ENCODE results near the gene CD226.
"Not testable (repeated sequence)": the region's sequence is repeated elsewhere in the genome, so short reads cannot be mapped to it uniquely, and the experiment has no call there.

The CD226 gene

DNA sequence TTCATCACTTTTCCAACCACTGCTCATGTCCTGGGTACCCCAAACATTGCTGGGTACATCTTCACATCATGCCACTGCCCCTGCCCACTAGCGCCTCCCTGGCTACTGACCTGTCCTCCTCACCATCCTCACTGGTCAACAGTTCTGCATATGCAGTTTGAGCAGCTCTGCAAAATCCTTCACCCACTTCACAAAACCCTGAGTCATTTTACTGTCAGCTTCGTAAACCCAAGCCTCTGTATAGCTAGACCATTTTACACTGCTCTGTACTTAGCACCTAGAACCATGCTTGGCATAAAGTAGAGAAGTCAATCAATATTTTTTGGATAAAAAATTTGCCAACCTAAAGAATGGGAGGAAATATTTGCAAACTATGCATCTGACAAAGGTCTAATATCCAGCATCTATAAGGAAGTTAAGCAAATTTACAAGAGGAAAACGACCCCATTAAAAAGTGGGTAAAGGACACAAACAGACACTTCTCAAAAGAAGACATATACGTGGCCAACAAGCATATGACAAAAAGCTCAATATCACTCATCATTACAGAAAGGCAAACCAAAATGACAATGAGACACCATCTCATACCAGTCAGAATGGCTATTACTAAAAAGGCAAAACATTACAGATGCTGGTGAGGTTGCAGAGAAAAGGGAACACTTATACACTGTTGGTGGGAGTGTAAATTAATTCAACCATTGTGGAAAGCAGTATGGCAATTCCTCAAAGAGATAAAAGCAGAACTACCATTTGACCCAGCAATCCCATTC lies 48.3 kb downstream of the CD226 start:
- DNase-seq, result not testable (repeated sequence)

DNA sequence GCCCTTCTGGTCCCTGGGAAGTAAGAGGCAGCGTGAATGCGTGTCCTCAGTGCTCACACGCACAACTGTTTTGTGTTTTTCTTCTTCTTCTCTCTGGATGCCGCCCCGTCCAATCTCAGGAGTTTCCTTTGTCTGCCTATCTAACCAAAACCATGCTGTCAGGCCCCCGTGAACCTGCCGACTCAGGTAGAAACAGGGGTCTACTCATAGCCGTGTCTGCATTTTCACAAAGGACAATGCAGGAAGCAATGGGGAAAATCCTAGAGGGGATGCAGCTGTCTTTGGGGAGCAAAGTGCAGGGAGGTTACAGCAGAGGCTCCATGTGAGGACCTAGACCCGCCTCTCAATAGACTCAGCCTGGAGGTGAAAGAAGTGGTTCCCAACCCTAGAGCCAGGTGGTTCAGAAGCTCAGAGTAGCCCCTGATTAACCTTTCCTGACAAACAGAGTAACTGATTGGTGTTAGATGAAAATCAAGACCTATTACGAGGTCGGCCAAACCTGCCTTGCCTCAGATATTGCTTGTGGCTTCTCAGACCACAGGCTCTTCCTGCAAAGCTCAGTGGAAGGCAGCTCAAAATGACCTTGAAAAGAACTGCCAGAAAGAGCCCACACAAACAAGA lies 49.3 kb downstream of the CD226 start:
- DNase-seq, result peak; percentile 34 to 44

DNA sequence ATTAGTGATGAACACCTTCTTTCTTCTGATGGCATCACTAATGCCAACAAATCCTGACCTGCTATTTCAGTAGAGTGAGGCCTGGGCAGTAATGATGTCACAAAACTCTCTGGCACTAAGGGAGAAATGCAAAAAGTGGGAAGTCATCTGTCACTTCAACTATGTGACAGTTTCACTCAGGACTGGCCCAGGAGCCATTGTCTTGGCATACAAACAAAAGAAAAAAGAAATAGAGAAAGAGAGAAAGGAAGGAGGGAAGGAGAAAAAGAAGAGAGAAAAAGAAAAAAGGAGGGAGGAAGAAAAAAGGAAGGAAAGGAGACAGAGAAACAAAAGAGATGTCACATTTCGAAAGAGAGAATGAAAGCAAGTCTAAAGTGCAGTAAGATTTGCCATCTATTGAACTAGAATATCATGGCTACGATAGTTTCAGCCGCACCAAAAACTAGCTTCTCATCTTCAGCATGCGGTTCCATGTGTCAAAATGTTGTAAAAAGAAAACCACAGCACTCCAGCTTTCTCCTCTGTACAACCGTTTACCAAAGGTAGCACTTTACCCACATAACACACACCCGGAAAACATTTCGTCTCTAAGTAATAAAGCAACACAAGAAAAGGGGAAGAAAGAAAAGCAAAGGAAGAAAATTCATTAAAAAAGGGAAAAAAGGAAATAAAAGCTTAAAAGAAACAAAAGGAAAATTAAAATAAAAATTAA lies 50.1 kb downstream of the CD226 start:
- DNase-seq, result no peak

DNA sequence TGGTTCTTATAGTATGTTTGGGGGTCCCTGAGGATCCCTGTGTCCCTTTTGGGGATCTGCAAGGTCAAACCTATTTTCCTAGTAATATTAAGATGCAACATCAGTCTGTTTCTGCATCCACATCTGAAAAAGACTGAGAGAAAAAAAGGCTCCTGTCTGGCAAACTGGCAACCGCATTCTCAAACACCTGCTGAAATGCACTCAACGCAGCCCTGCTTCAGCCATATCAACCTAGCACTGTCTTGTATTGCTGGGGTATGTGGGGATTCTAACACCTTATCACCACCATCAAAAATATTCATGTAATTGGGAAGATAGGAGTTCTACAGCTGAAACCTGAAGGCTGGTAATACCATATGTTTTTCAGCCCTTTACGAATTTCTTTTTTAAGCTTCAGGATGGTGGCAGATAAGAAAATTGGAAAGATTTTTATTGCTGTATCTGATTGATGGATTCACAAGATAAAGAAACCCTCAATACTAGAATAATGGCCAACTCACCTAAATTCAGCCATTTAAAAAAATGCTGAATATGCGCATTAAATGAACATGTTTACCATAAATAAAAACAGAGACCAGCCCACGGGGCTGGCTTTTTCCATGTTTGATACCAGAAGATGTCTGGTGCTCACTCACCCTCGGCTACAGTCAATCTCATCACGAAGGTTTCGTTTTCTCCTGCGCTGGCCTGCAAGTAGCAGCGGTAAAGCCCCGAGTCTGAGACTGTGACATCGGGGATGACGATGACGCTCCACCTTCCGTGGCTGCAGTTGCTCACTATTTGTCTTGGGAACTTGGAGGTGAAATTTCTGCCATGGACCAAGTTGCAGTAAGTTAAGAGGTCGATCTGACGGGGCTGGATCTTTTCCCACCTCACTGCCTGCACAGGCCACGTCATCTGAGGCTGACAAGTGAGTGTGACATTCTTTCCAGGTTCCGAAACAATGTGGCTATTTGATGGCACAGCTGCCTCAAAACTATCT lies 52.3 kb downstream of the CD226 start:
- peak in 1 of 2 experiments; percentile 15 for DNase-seq

DNA sequence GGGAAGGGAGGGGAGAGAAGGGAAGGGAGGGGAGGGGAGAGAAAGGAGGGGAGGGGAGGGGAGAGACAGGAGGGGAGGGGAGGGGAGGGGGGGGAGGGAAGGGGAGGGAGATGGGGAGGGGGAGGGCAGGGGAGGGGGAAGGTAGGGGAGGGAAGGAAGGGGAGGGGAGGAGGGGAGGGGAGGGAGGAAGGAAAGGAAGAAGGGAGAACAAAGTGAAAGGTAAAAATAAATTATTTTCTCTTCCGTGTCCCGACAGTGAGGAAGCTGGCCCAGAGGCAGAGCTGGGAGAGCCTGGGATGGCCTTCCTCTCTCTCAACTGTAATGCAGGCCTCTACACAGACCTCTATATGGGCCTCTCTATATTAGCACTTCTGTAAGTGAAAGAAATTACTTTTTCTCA lies 53.2 kb downstream of the CD226 start:
- DNase-seq, result no peak

DNA sequence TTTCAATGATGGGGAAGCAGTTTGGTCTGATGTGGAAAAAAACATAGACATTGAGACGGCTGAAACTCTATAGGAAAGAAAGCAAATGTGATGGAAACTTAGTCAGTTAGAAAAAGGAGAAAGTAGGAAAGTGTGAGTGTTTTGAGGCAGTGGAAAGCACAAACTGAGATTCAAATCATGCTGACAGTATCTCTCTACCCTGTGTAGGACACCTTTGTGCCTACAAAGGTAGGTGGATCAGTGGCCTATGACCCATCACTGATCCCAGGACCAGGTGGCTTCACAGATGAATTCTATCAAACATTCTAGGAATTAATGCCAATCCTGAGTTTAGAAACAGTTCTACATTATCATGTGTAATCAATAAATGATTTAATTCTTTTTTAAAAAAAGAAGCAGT lies 57.1 kb downstream of the CD226 start:
- peak in 1 of 2 experiments; percentile 16 for DNase-seq

DNA sequence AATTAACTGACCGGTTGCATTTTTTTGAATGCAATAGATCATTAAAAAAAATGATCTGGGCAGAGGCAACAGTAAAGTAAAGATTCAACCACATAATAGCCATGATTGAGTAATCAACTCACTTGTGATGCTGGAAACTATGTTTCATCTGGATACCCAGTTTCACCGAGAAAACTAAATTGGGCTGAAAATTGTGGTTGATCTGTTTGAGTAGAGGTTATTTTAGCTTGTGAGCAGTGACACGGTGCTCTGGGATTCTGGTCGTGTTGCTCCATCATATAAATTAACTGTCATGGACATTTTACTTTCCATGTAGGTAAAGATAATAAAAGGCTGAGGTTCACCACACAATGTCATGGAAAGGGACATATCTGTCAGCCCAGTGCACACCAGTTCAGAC lies 58.7 kb downstream of the CD226 start:
- DNase-seq, result peak in 1 of 2 experiments; percentile 40

DNA sequence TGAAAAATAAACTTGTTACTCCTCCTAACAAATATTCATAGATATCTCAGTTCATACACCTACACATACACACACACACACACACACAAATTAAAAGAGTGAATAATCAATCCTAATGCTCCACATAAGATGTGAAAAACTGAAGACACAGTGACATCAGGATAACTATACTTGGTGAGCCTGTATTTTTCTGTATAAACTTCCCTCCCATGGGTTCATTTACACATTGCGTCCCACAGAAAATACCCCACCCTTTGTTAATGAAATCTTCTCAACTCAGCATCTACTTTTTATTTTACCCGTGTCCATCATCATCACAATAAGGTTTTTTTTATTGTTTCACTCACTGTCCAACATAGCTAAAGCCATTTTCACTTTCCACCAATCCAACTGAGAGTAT lies 60.4 kb downstream of the CD226 start:
- no peak for DNase-seq

DNA sequence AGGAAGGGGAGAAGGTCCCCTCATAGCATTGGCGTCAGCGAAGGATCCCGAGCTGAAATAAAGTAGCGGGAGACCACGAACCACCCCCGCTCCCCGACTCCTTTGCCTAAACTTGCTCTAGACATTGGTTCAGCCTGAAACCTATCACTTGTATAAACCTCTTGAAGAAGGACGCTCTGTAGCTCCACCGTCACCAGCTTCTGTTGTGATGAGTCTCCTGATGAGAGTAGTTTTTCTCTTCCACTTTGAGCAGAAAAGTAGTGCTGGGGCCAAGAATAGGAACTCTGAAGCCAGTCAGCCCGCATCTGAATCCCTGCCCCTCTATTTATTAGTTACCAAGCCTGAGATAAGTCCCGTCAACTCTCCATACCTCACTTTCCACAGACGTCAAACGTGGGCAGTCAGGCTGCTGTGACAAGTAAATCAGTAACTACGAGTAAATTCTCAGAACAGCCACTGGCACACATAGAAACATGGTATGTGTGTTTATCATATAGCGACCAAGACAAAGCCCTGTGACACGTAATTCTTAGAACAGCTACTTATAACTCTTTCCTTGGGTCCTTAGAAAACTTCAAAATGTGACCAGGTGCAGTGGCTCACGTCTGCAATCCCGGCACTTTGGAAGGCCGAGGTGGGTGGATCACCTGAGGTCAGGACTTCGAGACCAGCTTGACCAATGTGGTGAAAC lies 61.7 kb downstream of the CD226 start:
- peak; percentile 58 to 69 for DNase-seq

DNA sequence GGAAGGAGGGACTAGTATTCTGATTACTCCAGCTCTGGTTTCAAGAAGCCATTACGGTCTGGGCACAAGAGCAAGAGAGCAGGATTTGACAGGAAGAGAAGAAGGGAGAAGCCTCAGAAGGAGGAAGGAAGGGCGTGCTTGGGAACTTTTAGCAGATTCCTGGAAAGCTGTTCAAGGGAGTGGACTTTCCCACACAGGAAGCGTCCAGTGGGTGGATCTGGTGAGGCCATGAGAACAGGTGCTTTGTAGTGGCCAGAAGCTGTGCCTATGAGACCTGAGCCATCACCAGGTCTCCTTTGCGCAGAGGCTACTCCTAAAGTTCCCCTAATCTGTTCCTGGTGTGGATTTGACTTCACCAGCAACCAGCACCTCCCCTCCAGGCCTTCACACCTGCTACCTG lies 62.3 kb downstream of the CD226 start:
- no peak for DNase-seq

DNA sequence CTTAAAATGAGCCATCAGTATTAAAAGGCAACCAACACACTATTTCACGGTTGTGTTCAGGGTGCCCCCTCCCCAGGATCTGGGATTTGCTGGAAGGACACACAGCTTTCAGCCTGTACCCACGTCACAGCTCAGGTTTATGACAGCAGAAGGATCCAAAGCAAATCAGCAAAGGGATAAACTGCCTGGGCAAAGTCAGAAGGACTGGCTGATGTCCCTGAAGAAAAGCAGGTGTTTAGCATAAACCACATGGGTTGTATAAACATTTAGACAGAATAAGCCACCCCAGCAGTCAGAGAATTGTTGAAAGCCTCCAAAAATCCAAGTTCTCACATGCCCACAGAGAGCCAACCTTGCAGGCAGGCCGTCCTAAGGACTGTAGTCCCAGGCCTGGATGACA lies 63.9 kb downstream of the CD226 start:
- no peak for DNase-seq

DNA sequence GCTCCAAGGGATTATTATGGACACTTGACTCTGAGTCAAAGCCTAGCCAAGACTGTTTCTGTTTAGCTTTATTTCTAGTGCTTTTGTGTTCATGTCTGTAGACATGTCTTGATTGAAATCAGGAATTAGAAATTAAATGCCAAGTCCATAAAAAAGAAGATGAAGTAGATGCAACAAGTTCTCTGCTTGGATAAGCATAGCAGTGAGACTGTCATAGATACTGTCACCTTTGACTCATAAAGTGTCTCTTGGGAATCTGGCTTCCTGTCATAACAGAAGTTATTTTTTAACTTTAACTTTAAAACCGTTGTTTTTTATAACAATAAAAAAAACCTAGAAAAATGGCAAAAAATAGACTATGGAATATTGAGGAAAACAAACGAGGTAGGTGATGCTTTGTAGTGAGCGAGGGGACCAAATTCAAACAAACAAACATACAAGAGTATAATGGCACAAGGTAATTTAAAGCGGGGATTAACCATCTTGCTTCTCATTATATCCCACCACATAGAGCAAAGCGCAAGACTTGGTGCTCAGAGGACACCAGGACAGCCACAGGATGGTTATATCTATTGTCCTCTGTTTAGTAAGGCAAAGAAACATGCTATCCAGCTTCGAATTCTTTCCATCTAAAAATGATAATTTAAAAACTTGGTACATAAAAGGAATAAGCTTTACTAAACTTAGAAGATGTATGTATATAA lies 64.6 kb downstream of the CD226 start:
- no peak for DNase-seq

DNA sequence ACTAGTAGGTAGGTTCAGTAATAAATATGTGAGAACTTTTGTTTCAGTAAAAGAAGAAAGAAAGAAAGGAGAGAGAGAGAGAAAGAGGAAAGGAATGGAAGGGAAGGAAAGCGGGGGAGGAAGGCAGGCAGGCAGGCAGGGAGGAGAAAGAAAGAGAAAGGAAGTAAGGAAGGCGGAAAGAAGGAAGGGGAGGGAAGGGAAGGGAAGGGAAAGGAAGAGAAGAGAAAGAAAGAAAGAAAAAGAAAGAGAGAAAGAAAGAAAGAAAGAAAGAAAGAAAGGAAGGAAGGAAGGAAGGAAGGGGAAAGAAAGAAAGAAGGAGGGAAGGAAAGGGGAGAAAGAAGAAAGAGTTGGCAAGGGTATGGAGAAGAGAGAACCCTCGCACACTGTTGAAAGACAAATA lies 67.6 kb downstream of the CD226 start:
- no peak for DNase-seq

DNA sequence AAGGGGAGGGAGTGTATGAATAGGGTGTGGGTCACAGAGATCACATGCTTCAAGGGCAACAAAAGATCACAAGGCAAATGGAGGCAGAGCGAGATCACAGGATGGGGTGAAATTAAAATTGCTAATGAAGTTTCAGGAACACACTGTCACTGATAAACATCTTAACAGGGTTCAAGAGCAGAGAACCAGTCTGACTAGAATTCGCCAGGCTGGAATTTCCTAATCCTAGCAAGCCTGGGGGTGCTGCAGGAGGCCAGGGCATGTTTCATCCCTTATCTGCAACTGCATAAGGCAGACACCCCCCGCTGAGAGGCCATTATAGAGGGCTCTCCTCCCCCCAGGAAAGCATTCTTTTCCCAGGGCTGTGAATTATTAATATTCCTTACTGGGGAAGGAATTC lies 68.6 kb downstream of the CD226 start:
- not testable (repeated sequence) for DNase-seq

DNA sequence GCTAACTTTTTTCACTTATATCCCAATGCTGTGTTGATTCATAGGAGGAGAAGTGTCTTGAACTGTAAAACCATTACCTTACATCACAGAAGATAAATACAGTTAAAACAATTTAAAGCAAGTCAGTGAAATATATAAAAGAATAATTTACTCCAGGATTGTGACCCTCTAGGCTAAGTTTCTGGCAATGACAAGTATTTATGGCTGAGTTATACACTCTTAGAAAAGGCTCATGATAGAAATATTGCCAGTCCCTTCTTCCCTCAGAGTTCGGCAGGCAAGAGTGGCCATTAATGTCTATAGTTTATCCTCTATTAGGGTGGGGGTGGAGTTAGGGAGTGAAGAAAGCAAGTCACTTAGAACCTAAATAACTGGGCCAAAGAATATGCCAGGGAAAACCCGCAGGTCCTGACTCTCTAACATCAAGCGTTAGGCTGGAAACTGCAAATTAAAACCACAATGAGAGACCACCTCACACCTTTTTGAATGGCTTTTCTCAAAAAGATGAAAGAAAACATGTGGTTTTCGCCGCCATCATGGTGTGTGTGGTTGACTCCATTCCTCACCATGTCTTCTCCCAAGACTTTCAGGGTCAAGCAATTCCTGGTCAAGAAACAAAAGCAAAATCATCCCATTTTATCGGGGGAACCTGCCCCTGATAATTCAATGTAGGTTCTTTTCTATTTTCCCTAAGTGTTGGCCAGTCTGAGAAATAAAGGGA lies 69.3 kb downstream of the CD226 start:
- DNase-seq, result no peak

DNA sequence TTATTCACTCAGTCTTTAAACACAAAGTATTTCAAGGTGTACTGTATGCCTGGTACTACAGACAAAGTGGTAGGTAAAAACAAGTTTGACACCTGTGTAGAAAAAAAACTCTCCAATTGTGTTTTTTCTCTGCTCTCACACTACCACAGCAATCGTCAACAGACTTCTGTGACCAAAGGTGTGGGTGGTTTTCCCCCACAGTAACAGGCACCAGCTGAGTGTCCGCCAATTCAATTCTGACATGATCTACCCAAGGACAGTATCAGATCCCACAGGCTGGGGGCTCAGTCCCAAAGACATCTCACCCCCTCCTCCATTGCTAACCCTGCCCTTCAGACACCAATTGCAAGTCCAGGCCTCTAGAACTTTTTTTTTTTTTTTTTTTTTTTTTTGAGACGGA lies 71.2 kb downstream of the CD226 start:
- no peak for DNase-seq

DNA sequence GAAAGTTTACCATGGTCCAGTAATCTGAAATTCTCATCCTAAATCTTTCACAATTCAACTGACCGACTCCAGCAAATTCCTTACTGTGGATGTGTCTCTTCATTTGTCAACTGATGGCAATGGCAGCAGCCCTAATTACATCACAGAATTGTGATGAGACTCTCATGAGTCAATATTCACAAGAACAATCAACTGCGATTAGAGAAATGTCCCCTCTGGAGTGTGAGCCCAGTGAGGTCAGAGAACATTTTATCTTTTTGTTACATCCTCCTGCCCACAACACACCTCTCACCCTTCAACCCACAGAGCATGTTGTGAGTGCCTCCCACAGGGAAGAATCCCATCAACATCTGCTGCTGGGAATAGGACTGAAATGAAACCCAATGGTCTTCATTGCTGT lies 73.6 kb downstream of the CD226 start:
- no peak for DNase-seq

DNA sequence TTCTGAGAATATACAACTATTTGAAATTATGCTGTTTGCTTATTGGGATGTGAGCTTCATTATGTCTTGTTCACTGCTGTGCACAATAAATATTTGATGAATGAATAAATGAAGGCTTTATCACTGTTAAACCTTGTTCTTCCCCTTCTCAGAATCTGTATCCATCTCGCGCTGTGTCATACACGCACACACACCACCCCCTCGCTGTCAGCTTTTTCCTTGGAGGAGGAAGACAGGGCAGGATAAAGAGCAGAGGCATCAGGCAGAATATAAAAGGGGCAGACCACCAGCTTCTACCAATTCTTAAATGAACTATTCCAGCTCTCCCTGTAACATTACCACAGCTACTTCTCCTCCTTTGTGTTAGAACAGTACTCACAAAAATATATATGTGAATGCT lies 75.0 kb downstream of the CD226 start:
- DNase-seq, result no peak

DNA sequence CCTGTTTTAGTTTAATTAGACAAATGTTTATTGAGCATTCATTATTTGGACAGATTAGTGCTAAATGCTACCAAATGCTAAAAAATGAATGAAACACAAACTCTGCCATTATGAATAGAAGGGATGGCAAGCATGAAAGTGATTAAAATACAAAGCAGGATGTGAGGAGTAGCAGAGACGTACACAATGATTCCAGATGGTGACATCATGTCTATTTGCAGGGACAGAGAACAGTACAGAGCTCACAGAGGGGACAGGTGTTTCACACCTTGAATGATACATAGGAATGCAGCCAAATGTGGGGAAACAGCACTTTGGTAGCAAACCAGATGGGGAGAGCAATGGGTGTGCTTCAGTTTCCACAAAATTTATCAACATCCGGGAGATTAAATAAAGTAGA lies 76.3 kb downstream of the CD226 start:
- DNase-seq, result no peak

DNA sequence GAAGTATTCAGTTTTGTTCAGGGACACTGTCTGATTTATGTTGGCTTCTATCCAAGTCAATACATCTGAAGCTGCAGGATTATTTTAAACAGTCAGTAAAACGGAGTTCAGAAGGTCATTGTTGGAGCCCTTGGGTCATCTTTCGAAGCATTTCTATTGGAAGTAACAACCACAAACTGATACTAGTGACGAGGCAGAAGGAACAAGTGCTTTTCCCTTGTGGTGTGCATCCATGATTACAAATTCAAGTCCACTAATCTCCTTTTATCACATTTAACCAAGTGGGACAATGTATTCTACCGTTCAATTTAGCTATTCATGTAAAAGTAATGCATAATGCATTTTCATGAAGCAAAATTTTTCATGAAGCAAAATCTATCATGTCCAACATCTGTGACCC lies 76.9 kb downstream of the CD226 start:
- no peak for DNase-seq

DNA sequence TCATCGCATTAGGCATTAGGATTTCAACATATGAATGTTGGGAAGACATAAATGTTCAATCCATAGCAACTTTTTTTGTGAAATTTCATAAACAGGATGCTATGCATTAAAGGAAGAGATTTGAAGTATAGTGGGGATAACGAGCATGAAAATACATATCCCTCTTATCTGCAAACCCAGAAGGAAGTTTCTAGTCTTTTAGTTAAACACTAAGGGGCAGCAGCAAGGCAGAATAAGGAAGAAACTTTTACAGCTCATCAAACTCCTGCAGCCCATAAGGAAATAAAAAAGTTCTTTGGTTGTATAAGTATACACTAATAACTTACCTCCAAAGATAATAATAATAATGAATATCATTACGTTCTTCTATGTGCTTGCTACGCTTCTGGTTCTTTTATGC lies 81.5 kb downstream of the CD226 start:
- no peak for DNase-seq
